Inferior parietal cortex (tissue), 1 donor: ENCODE measurements around the gene FAF1.

Experiments
- DNase-seq: peaks from one replicate; pipeline ENCODE4 v3.0.0-alpha.2; 2016; ENCODE audit errors: extremely low spot score

FAF1 gene

DNA sequence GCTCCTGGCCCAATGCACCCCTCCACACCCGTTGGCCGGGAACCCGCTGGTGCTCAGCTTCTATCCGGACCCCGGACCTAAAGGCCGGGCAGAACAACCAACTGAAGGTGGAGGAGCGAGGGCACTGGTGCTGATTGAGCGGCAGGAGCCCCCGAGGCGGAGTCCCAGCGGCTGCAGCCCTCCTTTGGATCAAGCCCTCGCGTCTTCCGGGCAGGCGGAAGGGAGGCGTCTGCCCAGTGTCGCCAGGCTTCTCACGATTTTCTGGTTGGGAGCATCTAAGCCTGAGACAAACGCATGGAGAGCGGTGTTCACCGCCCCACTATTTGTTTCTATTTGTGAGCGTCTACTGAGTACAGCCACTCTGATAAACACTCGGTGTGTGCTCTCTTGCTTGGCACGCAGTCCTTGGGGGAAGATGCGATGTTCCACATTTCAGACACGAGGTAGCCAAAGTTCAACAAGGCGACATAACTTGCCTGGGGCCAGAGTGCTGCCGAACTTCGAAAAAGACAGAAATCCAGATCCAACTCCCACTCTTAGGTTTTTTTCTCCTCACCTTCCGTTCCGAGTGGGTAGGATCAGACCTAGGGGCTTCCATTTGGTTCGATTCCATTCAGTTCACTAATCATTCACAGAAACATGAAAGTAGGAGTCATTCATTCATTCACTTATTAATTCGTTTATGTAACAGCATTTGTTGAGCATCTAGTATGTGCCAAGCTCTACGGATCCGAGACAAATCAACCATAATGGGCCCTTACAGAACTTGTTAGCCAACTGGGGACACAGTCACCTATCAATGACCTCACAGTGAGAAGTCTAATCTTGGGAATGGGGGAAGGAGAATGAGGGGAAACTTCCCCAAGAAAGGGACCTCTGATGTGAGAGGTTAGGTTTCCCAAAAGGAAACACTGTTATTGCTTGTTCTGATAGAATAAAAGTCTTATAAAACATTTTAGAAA is 532.0 kb downstream of the FAF1 start:
- no peak for DNase-seq

DNA sequence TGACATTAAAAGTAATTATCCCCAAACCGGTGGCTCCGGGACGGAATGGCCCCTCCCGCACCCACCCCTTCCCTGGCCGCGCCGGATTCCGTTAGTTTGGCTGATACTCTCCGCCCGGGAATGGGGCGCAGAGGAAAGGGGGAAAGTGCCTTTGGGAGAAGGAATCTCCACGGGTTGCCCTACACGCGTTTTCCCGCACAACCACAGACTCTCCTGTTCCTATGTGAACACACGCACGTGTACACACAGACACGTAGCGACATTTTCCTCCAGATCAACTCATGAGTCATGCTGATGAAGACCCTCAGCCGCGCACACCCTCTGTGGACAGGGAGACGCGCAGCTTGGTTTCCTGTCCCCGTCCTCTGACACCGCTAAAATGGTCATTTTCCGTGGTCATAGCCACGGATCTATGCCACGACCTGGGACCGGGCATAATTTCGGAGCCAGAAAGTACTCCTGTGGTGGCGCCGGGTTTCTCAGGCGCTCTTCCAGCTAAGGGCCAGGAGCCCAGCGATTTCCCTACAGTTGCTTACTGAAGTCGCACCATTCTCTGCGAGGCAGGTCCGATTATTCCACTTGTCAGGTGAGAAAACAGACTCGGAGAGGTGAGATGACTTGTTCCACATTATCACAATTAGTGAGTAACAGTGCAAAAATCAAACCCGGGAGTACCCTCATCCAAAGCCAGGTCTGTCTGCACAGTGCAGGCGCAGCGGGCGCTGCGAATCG is 532.8 kb downstream of the FAF1 start:
- no peak for DNase-seq

DNA sequence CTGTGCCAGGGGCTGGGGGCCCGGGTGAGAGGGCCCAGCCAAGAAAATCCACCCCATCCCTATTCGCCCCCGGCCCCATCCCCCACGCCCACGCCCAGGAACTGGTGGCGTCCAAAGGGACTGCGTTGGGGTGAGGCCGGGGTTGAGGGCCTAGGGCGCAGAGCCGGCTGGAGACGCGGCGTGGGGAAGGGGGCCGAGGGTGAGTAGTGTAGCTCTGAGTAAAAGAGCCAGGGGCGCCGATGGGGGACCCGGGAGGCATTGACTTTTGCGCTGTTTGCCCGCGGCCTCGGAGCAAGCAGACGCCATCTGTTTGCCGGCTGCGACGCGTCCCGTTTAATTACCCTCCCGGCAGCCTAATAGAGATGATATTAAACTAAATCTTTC is 533.4 kb downstream of the FAF1 start:
- DNase-seq: no peak

DNA sequence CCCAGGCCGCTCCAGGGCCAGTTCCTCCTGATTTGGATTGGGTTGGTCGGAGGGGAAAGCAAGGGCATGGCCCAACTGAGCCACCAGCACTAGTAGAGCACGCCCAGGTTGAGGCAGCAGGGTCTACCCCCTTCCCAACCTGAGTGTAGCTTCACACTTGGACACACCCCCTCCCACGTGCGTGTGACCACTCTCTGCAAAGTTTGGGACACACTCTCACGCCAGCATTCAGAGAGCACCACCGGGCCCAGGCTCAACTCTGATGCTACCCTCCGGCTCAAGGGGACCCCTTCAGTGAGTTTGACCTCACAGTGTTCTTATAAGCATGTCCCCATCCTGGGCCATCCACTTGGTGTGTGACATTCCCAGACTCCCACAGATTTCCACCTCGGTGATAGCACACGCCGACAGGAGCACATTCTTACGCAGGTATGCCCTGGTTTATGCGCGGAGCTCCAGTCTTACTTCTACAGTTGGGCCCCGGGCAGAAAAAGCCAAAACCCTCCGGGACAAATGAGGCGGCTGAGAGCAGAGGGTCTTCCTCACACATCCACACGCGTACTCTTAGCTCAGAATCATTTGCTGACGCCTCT is 533.9 kb downstream of the FAF1 start:
- no peak for DNase-seq

DNA sequence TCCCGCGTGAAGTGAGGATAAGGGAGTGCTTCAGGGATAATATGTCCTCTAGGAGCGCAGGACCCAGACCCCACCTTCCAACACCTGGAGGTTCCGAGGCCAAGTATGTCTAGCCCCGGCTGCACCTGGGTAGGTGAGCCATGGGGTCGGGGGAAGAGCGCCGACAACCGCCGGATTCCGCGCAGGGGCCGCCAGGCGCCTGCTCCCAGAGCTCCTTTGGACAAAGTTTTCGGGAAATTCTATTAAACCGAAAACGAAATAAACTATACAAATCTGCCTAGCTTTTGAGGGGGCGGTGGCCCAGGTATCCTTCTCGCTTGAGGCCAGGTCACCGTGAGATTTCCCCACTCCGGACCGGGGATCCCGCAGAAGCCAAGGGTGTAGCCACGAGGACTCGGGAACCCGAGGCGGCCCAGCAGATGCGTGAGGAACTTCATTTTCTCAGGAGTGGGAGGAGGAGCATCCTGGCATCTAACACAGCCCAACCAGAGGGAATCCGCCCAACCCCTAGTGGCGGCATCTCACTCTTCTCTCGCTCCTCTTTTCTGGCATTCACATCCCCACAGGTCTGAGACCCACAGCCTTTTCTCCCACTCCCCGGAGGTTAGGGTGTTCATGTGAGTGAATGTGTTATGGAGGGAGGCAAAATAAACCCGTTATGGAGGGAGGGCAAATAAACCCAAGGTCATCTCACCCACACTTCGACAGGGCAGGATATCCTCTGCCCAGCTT is 534.5 kb downstream of the FAF1 start:
- no peak for DNase-seq

DNA sequence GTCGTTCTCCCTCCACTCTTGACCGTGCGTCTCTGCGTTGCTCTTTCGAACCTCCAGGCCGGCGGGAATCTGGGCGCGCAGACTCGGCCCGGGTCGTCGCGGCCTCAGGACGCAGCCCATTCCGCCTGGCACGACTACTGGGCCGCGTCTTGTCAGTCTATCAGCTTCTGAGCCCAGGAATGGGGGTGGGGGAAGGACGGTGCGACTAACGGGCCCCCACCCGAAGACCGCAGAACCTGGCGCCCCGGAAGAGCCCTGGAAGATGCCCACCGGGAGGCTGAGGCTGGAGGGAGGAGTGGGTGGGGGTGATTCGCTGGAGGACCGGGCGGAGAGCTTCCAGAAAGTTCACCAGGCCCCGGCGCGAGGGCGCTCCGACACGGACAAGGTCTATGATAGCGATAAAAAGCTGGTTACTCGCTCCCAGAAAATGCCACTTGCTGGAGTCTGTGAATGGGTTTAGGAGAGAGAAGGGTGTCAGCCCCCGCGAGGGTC is 535.1 kb downstream of the FAF1 start:
- DNase-seq: no peak

DNA sequence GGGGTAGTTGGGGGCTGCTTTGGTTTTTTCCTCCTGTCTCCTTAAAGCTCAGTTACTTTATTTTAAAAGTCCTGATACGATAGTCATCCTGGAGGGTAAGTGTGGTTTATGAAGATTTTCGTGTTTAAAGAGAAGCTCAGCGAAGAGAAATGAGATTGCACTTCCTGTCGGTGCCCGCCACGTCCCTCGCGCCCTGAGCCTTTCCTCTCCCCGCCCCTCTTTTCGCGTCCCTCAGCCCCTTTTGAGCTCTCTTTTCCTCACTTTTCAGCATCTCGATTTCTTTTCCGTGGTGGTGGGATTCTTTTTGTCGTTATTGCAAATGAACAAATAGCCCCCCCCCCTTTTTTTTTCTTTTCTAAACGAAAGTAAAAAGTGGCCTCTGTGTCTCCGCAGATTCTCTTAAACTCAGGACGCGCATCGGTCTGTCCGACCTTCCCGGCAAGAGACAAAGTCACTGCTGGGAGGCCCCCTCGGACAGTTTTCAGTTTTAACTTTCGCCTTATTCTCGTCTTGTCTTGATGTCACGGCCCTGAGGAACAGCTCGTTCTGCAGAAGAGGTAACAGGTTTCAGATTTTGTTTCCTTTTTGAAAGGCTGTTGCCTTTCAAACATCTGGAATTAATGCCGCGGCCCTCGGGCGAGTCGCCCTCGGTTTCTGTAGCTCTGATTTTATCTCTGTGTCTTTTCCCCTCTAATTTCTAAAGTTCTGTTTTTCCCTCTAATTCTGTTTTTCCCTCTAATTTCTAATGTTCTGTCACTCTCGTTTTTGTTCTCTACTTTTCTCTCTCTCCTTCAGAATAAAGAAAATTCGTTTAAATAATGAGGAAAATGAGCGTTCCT is 535.8 kb downstream of the FAF1 start:
- DNase-seq: no peak

DNA sequence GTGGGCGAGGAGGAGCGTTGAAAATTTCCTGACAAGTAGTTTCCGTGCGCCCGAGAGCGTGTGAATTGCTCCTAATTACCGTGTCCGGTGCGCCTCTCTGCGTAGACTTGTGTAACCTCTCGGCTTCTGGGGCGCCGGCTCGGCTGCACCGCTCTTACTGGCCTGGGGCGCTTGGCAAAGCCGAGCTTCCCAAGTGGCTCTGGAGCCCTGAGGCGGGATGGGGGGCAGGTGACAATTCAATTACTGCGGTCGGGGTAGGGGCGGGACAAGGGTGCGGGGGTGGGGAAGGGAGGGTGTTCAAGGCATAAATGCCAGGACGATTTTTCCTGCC is 536.4 kb downstream of the FAF1 start:
- no peak for DNase-seq

DNA sequence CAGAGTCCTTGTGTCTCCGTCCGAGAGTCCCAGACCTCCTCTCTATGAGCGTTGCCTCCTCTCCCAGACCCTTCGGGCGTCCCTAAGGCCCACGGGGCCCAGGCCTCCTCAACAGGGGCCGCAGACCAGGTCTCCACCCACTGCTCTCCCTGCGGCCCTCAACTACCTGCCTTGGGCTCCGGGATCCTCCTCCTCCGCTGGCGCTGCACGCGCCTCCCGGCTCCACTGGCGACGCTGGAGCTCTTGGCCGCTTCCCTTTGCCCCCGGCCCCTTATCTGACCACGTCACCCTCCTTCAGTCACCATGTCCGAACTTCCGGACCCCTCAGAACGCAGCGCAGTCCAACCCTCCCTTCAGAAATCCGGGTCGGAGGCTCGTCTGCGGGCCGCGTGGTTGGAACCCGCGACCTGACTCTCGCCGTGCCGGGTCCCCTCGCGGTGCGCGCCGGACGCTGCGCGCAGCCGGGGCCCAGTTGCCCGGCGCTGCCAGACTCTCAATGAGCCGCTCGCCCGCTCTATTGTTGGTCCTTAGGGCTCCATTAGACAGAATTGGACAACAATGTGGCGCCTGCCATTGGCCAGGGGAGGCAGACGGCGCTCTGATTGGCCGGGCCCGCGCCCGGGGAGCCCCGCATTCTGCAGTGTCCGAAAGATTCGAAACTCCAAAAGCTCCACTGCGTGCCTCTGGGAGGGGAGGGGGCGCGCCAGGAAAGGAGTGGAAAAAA is 537.0 kb downstream of the FAF1 start, which contains the start of gene DMRTA2:
DMRTA2 (minus strand) TSS at position 498 of the 724 bp plus-strand sequence. CDS start 1,907 bp downstream, outside the sequence.
- DNase-seq: peak; percentile 39

DNA sequence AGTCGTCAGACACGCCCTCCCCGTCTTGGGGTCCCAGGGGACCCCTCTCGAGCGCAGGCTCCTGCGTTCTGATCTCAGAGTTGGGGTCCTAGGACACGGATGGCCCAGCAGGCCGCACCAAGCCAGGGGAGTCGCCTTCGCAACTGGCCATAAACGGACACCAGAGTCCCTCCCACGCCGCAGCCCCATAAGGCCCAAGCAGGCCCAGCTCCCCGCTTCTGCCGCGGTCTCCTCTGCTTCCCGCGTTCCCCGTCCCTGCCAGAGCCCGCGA is 537.5 kb downstream of the FAF1 start:
- DNase-seq: no peak

DNA sequence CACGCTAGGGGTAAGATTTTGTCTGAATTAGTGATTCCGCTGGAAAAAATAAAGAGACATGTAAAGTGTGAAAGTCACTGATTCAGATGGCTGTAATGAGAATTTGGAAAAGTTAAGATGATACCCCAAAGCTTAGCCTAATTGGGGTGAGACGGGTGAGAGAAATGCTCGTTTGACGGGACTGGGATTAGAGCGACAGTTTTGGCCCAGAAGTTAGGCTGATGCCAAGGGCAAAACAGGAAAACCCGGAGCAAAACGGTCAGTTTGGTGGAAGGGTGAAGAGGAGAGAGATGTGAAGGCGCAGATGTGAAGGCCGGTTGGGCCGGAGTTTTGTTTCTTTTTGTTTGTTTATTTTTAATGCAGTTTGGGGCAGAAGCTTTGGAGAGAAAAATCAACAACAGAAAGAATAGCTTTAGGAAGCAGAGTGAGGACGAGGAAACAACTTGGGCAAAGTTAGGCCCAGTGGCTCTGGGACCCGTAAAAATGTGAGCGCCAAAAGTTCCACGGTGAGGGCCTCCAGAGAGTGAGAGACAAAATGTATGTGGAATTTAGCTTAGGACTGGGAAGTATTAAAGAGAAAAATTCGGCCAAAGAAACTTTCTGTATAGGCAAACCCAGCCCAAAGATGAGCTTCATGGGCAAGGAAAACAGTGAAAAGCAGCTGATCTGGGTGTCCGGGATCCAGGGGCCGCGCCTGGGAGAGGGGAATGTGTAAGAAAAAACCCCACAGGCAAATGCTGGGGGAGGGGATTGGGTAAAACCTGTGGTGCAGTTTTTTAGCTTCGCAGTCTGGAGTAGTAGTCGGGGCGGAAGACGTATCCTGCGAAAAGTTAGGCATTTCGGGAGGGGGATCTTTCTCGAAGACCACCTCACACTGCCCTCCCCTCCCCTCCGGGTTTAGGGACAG is 538.0 kb downstream of the FAF1 start:
- no peak for DNase-seq

DNA sequence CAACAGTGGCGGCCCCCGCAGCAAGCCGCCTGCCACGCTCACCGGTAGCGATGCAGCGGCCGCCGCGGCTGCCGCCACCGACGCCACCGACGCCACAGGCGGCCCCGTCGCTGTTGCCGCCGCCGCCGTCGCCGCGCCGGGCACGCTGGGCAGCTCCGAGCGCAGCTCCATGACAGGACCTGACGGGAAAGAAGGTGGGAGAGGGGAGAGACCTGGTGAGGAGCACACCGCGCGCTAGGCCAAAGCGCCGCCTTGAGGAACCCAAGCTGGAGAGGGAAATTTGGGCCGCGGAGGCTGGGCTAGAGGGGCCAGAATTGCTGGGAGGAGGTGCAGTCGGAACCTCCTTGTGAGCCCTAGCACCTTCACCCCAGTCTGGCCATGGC is 538.7 kb downstream of the FAF1 start:
- no peak for DNase-seq

DNA sequence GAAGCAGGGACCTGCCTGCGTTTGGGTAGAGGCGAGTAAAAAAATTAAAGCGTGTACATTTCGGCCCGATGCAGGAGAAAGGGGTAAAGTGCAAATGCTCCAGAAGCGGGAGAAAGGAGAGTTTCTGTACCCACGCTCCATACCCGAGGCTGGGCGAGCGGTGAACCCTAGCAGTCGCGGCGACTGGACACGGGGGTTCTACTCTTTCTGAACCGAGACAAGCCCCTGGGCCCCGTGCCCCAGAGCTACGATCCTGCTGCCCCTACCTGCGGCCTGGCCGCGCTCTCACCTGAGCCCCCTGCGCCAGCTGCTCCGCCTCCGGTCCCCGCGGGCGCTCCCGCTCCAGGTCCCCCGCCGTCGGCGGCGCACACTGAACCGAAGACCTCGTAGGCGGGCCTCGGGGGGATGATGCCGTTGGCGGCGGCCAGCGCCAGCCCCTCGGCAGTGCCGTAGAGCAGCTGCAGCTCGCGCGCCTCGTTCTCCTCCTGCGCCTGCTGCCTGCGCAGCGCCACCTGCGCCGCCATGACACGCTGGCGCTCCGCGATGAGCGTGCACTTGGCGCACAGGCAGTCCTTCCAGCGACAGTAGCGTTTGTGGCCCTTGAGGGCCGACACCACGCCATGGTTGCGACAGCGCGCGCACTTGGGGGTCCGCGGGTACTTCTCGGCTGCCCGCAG is 539.2 kb downstream of the FAF1 start:
- DNase-seq: no peak

DNA sequence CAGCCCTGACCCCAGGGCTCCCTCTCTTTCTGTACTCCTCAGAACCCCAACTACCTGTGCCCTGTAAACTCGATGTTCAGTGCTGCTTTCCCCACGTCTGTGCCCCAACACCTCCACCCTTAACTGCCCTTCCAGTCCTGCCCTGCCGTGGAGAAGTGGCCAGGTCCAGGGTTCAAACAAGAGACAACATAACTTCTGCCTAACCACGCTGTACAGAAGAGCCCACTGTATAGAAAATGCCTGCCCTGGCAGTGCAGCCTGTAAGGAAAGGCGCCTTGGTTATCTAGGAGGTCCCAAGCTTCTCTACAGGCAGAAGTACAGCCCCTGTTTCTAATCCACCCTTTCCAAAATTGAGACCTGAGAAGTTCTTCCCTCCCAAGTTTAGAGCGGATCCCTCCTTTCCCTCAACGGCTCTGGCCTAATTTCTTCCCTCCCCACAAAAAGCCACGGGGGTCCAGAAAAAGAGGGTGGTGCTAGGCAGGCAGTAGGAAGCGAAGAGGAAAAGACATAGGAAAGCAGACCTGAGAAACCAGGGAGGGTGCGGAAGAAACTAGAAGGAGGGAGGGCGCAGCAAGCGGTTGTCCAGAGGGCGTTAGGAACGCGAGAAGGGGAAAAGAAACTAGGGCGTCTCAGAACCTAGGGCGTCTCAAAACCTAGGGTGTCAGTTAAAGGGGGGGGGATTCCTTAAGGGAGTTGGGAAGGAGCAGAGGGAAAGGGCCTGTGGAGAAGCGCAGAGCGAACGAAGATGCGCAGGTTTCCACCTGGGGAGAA is 540.0 kb downstream of the FAF1 start:
- DNase-seq: no peak

DNA sequence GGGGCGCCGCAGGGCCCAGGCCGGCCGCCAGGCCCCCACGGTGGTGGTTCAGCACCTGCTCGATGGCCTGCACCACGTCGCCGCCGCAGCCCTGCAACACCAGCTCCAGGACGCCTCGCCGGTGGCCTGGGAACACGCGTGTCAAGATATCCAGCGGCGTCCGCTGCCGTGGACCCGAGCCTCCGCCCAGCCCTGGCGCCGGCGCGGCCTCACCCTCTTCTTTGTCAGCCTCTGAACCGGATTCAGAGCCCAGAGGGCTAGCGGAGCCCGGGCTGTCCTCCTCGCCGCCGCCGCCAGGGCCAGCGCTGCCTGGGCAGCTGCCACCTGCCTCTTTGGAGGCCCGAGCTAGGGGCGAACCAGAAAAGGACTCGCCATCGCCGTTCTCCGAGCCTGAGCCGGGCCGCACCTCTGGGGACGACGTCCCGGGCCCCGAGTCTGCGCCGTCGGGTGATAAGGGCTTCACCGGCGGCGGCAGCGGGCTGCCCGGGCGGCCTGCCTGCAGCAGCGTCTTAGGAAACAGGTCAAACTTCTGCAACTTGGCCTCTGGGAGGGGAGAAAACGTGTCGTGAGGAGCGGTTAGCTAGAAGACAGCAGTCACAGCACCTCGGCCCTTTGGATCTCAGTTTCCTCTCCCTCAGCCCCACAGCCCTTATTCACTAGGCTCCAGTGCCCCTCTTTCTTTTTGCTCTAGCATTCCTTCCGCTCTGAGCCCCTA is 540.7 kb downstream of the FAF1 start:
- no peak for DNase-seq

DNA sequence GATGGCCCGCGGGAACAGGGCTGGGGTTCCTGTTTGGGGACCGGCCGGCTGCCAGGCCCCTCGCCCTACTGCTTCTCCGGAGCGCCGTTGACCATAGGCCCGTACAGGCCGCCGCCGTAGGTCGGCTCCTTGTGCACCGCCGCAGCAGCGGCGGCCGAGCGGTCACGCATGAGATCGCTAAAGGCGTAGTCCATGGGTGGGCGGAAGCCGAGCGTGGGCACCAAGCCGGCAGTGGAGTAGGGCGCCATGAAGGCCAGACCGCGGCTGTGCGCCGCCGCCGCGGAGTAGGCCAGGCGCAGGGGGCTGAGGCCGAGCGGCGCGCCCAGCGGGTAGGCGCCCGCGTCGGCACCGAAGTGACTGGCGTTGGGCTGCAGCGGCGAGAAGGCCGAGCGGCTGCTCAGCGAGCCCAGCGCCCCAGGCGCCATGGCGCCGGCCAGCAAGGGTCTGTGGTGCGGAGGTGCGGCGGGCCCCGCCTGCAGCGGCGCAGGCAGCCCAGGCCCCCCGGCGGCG is 541.4 kb downstream of the FAF1 start:
- no peak for DNase-seq

DNA sequence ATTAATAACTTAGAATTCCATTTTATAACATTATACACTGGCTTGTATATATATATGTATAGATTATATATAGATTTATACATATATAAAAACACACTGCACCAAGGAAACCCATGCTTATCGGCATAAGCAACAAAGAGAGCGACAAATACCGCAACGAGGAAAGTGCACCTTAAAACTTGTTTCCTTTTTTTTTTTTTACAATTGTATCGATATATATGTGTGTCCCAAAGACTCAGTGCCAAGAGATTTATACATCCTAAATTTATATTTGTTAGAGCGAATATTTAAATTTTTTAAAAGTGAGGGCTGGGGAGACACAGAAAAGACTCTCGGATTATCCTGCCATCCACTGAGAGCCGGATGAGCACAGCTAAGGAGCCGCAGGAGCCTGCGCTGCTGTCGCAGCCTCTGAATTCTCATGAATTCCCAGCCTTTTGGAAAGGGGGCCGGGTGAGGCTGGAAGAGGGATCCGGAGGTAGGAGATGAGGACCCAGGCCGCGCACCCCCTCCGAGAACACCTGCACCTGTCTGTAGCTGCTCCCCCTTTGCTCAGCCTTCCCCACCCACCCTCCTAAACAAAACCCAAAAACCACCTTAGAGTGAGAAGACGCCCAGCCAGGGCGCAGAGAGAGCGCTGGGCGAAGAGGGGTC is 542.0 kb downstream of the FAF1 start:
- DNase-seq: no peak
